NT2/D1 (cell line): ENCODE data around the gene PELI3.

Experiments
- SUZ12 ChIP-seq: IDR thresholded peaks from 2 replicates; pipeline ENCODE4 v1.6.1; 2011; ENCODE audit not compliant: insufficient read length, insufficient read depth; ENCODE audit errors: extremely low read depth
- YY1 ChIP-seq: IDR thresholded peaks from 2 replicates; pipeline ENCODE4 v1.6.1; 2011; ENCODE audit not compliant: insufficient read length, insufficient read depth
- ZNF274 ChIP-seq: IDR thresholded peaks from 2 replicates; pipeline ENCODE4 v1.6.1; 2011; ENCODE audit warnings: mild to moderate bottlenecking, low read depth, low read length

GRCh38 chr11:66432597-66432996 is 34.1 kb upstream of the PELI3 start:
- TF ChIP-seq ZNF274 (no peak), SUZ12 (no peak), YY1 (no peak)
